ENCODE results near the gene STARD13. TPM values are rescaled to one million over a fixed set of nuclear protein-coding genes. Genes with fewer than 3 reads are reported as not detected.

Gene STARD13
- total RNA-seq, 6 experiments from 2014 or later = 7.0 to 16.1 (median 9.8) TPM

- Histone ChIP-seq H3K4me1 (no peaks in the 10 kb centered on the region), H3K27me3 (no peaks in the 10 kb centered on the region), H3K27ac (no peak overlapping the region), H3K4me3 (no peak overlapping the region), H3K36me3 (no peaks in the 10 kb centered on the region), H3K9me3 (no peaks in the 10 kb centered on the region)
- ATAC-seq = no peak
- 100% methylated on average over 1 of the region's 1 CpG for WGBS (ENCODE audit: insufficient coverage, low coverage, low lambda C conversion rate, missing lambda C conversion rate)
- intact Hi-C loops (cut with DNase I) = no loop called here
- no peak for TF ChIP-seq POLR2A (IDR thresholded peaks at IDR 0.05)
- no peak for TF ChIP-seq CTCF (IDR thresholded peaks at IDR 0.05)
- no peak for DNase-seq
Measured at GRCh38 chr13:33328701-33329100, 43.1 kb upstream of the STARD13 start.

GRCh38 chr13:33326723-33327122 lies 41.2 kb upstream of the STARD13 start:
- no peaks in the 10 kb centered on the region for H3K4me1 ChIP-seq
- no peaks in the 10 kb centered on the region for H3K36me3 ChIP-seq
- DNase-seq = no peak
- intact Hi-C loops (cut with DNase I) = no loop called here
- H3K9me3 ChIP-seq = no peaks in the 10 kb centered on the region
- no peaks in the 10 kb centered on the region for H3K27me3 ChIP-seq
- no peak overlapping the region for H3K4me3 ChIP-seq
- TF ChIP-seq POLR2A (IDR thresholded peaks at IDR 0.05) = no peak
- TF ChIP-seq CTCF (IDR thresholded peaks at IDR 0.05) = no peak
- 90% methylated on average over 2 of the region's 2 CpGs for WGBS (ENCODE audit: insufficient coverage, low coverage, low lambda C conversion rate, missing lambda C conversion rate)
- H3K27ac ChIP-seq = no peak overlapping the region
- ATAC-seq = no peak

GRCh38 chr13:33326246-33326645 lies 40.7 kb upstream of the STARD13 start:
- DNase-seq (no peak), ATAC-seq (no peak)
- Histone ChIP-seq H3K4me3 (no peak overlapping the region), H3K4me1 (no peaks in the 10 kb centered on the region), H3K36me3 (no peaks in the 10 kb centered on the region), H3K27me3 (no peaks in the 10 kb centered on the region), H3K9me3 (no peaks in the 10 kb centered on the region), H3K27ac (no peak overlapping the region)
- intact Hi-C loops (cut with DNase I) = no loop called here
- WGBS (ENCODE audit: insufficient coverage, low coverage, low lambda C conversion rate, missing lambda C conversion rate) = 69% methylated on average over 3 of the region's 3 CpGs
- no peak for TF ChIP-seq POLR2A (IDR thresholded peaks at IDR 0.05)
- no peak for TF ChIP-seq CTCF (IDR thresholded peaks at IDR 0.05)

- H3K9me3 ChIP-seq = no peaks in the 10 kb centered on the region
- TF ChIP-seq CTCF (IDR thresholded peaks at IDR 0.05) (no peak), POLR2A (IDR thresholded peaks at IDR 0.05) (no peak)
- no peak overlapping the region for H3K27ac ChIP-seq
- 82% methylated on average over 7 of the region's 7 CpGs for WGBS (ENCODE audit: insufficient coverage, low coverage, low lambda C conversion rate, missing lambda C conversion rate)
- no peaks in the 10 kb centered on the region for H3K27me3 ChIP-seq
- no peak overlapping the region for H3K4me3 ChIP-seq
- intact Hi-C loops (cut with DNase I) = no loop called here
- no peak for ATAC-seq
- no peaks in the 10 kb centered on the region for H3K36me3 ChIP-seq
- no peak for DNase-seq
- no peaks in the 10 kb centered on the region for H3K4me1 ChIP-seq
Measured at GRCh38 chr13:33323801-33324510, 38.4 kb upstream of the STARD13 start.

All from right lobe of liver (tissue), 6 donors.